Liver (tissue), 9 donors: ENCODE data around the gene OTOA. TPM values are rescaled to one million over a fixed set of nuclear protein-coding genes. Genes with fewer than 3 reads are reported as not detected.

ENCODE experiments used
- DNase-seq: peaks from one replicate; pipeline ENCODE4 v3.0.0-alpha.2; 2017; ENCODE audit warnings: low spot score
- H3K27ac ChIP-seq, 2 donors: one replicate each; pipeline ENCODE4 v1.7.0; 2013; ENCODE audit warnings: inconsistent platforms in 2 of 2, low read length in 2 of 2, control low read depth in 1 of 2, low read depth in 1 of 2, mild to moderate bottlenecking in 1 of 2
- H3K27me3 ChIP-seq, 4 donors: one replicate each; pipeline versions ENCODE4 v1.6.1 to v1.7.0; 2013; ENCODE audit warnings: low read length in 3 of 4, inconsistent platforms in 1 of 4, mild to moderate bottlenecking in 1 of 4, moderate library complexity in 1 of 4; ENCODE audit not compliant: control insufficient read depth in 4 of 4, insufficient read depth in 4 of 4
- H3K36me3 ChIP-seq, 4 donors: one replicate each; pipeline versions ENCODE4 v1.6.1 to v1.7.0; 2013; ENCODE audit warnings: low read length in 3 of 4, mild to moderate bottlenecking in 3 of 4, low read depth in 1 of 4, moderate library complexity in 1 of 4; ENCODE audit not compliant: control insufficient read depth in 4 of 4, insufficient read depth in 3 of 4
- H3K4me1 ChIP-seq, 4 donors: one replicate each; pipeline versions ENCODE4 v1.6.1 to v1.7.0; 2013; ENCODE audit warnings: low read length in 3 of 4, mild to moderate bottlenecking in 3 of 4, moderate library complexity in 1 of 4; ENCODE audit not compliant: control insufficient read depth in 4 of 4, insufficient read depth in 4 of 4
- H3K4me3 ChIP-seq, 3 donors: one replicate each; pipeline versions ENCODE4 v1.6.1 to v1.7.0; 2013; ENCODE audit warnings: low read length in 3 of 3, control low read depth in 1 of 3, low read depth in 1 of 3, mild to moderate bottlenecking in 1 of 3
- H3K9ac ChIP-seq, 2 donors: one replicate each; pipeline ENCODE4 v1.7.0; 2013; ENCODE audit warnings: low read length in 2 of 2, mild to moderate bottlenecking in 2 of 2, moderate library complexity in 2 of 2, control low read depth in 1 of 2, low read depth in 1 of 2
- H3K9me3 ChIP-seq, 4 donors: one replicate each; pipeline versions ENCODE4 v1.6.1 to v1.7.0; 2013; ENCODE audit warnings: low read length in 3 of 4; ENCODE audit not compliant: control insufficient read depth in 4 of 4
- CTCF ChIP-seq: fragments of 150-350 bp; IDR thresholded peaks from 2 replicates; pipeline ENCODE4 v1.5.1; 2017; ENCODE audit warnings: improper control_type of control experiment, low read depth, low read length; ENCODE audit not compliant: missing input control
- EGR1 ChIP-seq, 2 donors: IDR thresholded peaks; 2 replicates each; pipeline ENCODE4 v1.6.1; 2016 to 2018; ENCODE audit warnings: antibody characterized with exemption in 2 of 2, low read depth in 2 of 2
- FOXA1 ChIP-seq: IDR thresholded peaks from 2 replicates; pipeline ENCODE4 v1.6.1; 2016; ENCODE audit warnings: antibody characterized with exemption
- FOXA2 ChIP-seq: IDR thresholded peaks from 2 replicates; pipeline ENCODE4 v1.6.1; 2016; ENCODE audit warnings: antibody characterized with exemption
- GABPA ChIP-seq, 2 donors: IDR thresholded peaks in 1 of 2; conservative IDR thresholded peaks in 1 of 2; 2 replicates each; pipeline ENCODE4 v1.6.1; 2016; ENCODE audit warnings: antibody characterized with exemption in 2 of 2, mild to moderate bottlenecking in 1 of 2, moderate library complexity in 1 of 2
- HNF4A ChIP-seq, 2 donors: conservative IDR thresholded peaks; 2 replicates each; pipeline ENCODE4 v1.6.1; 2016; ENCODE audit warnings: antibody characterized with exemption in 2 of 2, mild to moderate bottlenecking in 2 of 2
- HNF4G ChIP-seq: IDR thresholded peaks from 2 replicates; pipeline ENCODE4 v1.6.1; 2016; ENCODE audit warnings: antibody characterized with exemption
- MAX ChIP-seq: IDR thresholded peaks from 2 replicates; pipeline ENCODE4 v1.6.1; 2016; ENCODE audit warnings: antibody characterized with exemption
- NR2F2 ChIP-seq: IDR thresholded peaks from 2 replicates; pipeline ENCODE4 v1.6.1; 2016; ENCODE audit warnings: antibody characterized with exemption
- RAD21 ChIP-seq, 2 donors: IDR thresholded peaks; 2 replicates each; pipeline ENCODE4 v1.6.1; 2016; ENCODE audit warnings: antibody characterized with exemption in 2 of 2, mild to moderate bottlenecking in 2 of 2
- REST ChIP-seq: IDR thresholded peaks from 2 replicates; pipeline ENCODE4 v1.6.1; 2016; ENCODE audit warnings: antibody characterized with exemption, mild to moderate bottlenecking
- RXRA ChIP-seq, 2 donors: IDR thresholded peaks; 2 replicates each; pipeline ENCODE4 v1.6.1; 2017 to 2018; ENCODE audit warnings: antibody characterized with exemption in 2 of 2, mild to moderate bottlenecking in 1 of 2
- SP1 ChIP-seq: IDR thresholded peaks from 2 replicates; pipeline ENCODE4 v1.6.1; 2018; ENCODE audit warnings: antibody characterized with exemption, mild to moderate bottlenecking
- TAF1 ChIP-seq: conservative IDR thresholded peaks from 2 replicates; pipeline ENCODE4 v1.6.1; 2016; ENCODE audit warnings: antibody characterized with exemption, mild to moderate bottlenecking
- YY1 ChIP-seq: IDR thresholded peaks from 2 replicates; pipeline ENCODE4 v1.6.1; 2016; ENCODE audit warnings: antibody characterized with exemption, mild to moderate bottlenecking
- ZBTB33 ChIP-seq: IDR thresholded peaks from 2 replicates; pipeline ENCODE4 v1.6.1; 2016; ENCODE audit warnings: antibody characterized with exemption
- WGBS: extraction: QIAGEN DNeasy Blood & Tissue Kit; methylation state at CpG from one replicate; pipeline ENCODE4 v1.1.7; 2013; 5-methylcytosine and 5-hydroxymethylcytosine counted together
- polyA plus RNA-seq, 2 donors: library from polyadenylated mRNA; stranded (reverse) in 1 of 2; unstranded in 1 of 2; fragments of 200-250 nt in 1 of 2; fragments of >200 nt in 1 of 2; fragmentation: Nextera tagmentation in 1 of 2; extraction: Ambion mirVana in 1 of 2; gene quantifications; one replicate each; pipeline versions ENCODE4 v1.2.1 to v1.2.3, GENCODE V29; 2013 to 2015
- total RNA-seq, 2 donors: library from RNA; depleted of rRNA; stranded (reverse); fragments of >200 nt; gene quantifications; one replicate each; pipeline ENCODE4 v1.2.3, GENCODE V29; 2014
- donor health status: healthy.
- donor health status: healthy.
- donor health status: healthy.
- donor health status: healthy.
- donor health status: healthy.

Gene OTOA
- total and polyA plus RNA-seq, 4 donors = 0.05 to 0.17 (median 0.10) TPM

- TF ChIP-seq TAF1 (no peak), FOXA1 (no peak), MAX (no peak), EGR1 (IDR thresholded peaks at IDR 0.05; ENCODE audit: low read depth in 2 of 2) (no peak), YY1 (no peak)
- no peak for DNase-seq
- H3K36me3 ChIP-seq = peaks cover 0 to 8% (median 4%) of the 10 kb centered on the region in 4 donors
- no peak overlapping the region for H3K9ac ChIP-seq
- H3K27me3 ChIP-seq = no peaks in the 10 kb centered on the region
- H3K4me3 ChIP-seq = no peak overlapping the region
- no peaks in the 10 kb centered on the region for H3K4me1 ChIP-seq
- no peaks in the 10 kb centered on the region for H3K9me3 ChIP-seq
- H3K27ac ChIP-seq = no peak overlapping the region
These were observed 43.2 kb upstream of the OTOA start for GRCh38 chr16:21620592-21620991.

- no peak overlapping the region for H3K9ac ChIP-seq
- H3K4me1 ChIP-seq = peaks cover 0 to 2% (median 0%) of the 10 kb centered on the region in 4 donors
- H3K27me3 ChIP-seq = no peaks in the 10 kb centered on the region
- H3K36me3 ChIP-seq = peaks cover 0 to 10% (median 6%) of the 10 kb centered on the region in 4 donors
- no peak overlapping the region for H3K27ac ChIP-seq
- 96% methylated on average over 1 of the region's 1 CpG for WGBS
- TF ChIP-seq CTCF = no peak
- no peak for TF ChIP-seq FOXA1
- TF ChIP-seq ZBTB33 = no peak
- TF ChIP-seq FOXA2 = no peak
- DNase-seq = no peak
- no peaks in the 10 kb centered on the region for H3K9me3 ChIP-seq
- no peak overlapping the region for H3K4me3 ChIP-seq
These were observed 41.2 kb upstream of the OTOA start for GRCh38 chr16:21622545-21622944.

GRCh38 chr16:21625026-21625425 lies 38.7 kb upstream of the OTOA start:
- DNase-seq = no peak
- H3K27ac ChIP-seq = no peak overlapping the region
- H3K27me3 ChIP-seq = no peaks in the 10 kb centered on the region
- whole genome bisulfite sequencing = 83% methylated on average over 1 of the region's 1 CpG
- H3K36me3 ChIP-seq = peaks cover 2 to 13% (median 9%) of the 10 kb centered on the region in 4 donors
- peaks cover 0 to 2% (median 0%) of the 10 kb centered on the region in 4 donors for H3K4me1 ChIP-seq
- no peaks in the 10 kb centered on the region for H3K9me3 ChIP-seq
- TF ChIP-seq GABPA (IDR thresholded peaks at IDR 0.05 in 1 of 2, conservative IDR thresholded peaks at IDR 0.05 in 1 of 2) (no peak), NR2F2 (no peak), TAF1 (no peak), FOXA1 (no peak), CTCF (no peak), MAX (no peak), SP1 (no peak), RXRA (IDR thresholded peaks at IDR 0.05) (no peak), RAD21 (IDR thresholded peaks at IDR 0.05) (no peak), YY1 (no peak), REST (no peak), HNF4G (no peak), HNF4A (conservative IDR thresholded peaks at IDR 0.05) (no peak), FOXA2 (no peak)
- no peak overlapping the region for H3K9ac ChIP-seq
- H3K4me3 ChIP-seq = no peak overlapping the region
